Activated T-cell treated with anti-CD3 and anti-CD28 coated beads, Interleukin-2, amount 50 U/mL, for 24 hours (primary cell): ENCODE measurements around the gene EML1.

Source experiments
- DNase-seq: peaks from one replicate; pipeline ENCODE4 v3.0.0-alpha.2; 2020
- H3K27ac Mint-ChIP-seq: 2 replicates; pipeline ENCODE4 v1.8.0; 2020; ENCODE audit warnings: mild to moderate bottlenecking, mixed read lengths
- H3K27me3 Mint-ChIP-seq: 2 replicates; pipeline ENCODE4 v1.8.0; 2020; ENCODE audit warnings: mixed read lengths
- H3K36me3 Mint-ChIP-seq: 2 replicates; pipeline ENCODE4 v1.8.0; 2020; ENCODE audit warnings: low read depth, mixed read lengths
- H3K4me1 Mint-ChIP-seq: 2 replicates; pipeline ENCODE4 v1.8.0; 2020; ENCODE audit warnings: low read depth, mixed read lengths
- H3K4me3 Mint-ChIP-seq: 2 replicates; pipeline ENCODE4 v1.8.0; 2020; ENCODE audit warnings: mild to moderate bottlenecking, moderate library complexity, mixed read lengths
- H3K9me3 Mint-ChIP-seq: 2 replicates; pipeline ENCODE4 v1.8.0; 2020; ENCODE audit warnings: mixed read lengths

Gene EML1

GRCh38 chr14:99784508-99784907, 8.7 kb upstream of the EML1 start:
- H3K36me3 Mint-ChIP-seq, result no peaks in the 10 kb centered on the region
- H3K9me3 Mint-ChIP-seq, result peaks cover 1% of the 10 kb centered on the region
- H3K27ac Mint-ChIP-seq, result no peak overlapping the region
- H3K4me3 Mint-ChIP-seq, result no peak overlapping the region
- H3K4me1 Mint-ChIP-seq, result peaks cover 2% of the 10 kb centered on the region
- no peak for DNase-seq
- peaks cover 26% of the 10 kb centered on the region for H3K27me3 Mint-ChIP-seq

DNA sequence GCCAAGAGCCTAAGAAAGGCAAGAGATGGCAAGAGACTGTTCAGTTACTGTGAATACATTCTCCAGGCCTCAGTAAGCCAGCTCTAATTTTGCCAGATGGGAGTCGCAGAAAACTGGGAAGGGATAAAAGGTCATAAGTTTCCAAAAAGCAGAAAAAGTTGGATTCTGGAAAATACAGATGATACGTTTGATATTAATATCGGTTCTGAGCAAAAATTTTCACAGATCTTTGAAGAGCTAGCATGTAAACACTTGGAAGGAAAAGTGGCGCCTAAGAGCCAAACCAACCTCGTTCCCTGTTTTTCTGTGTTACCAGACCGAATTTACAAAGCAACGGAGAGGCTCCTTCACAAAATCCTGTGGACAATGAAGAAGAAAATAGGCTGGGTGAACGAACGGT, 7.8 kb upstream of the EML1 start:
- no peak for DNase-seq
- H3K9me3 Mint-ChIP-seq, result no peaks in the 10 kb centered on the region
- H3K4me3 Mint-ChIP-seq, result no peak overlapping the region
- no peak overlapping the region for H3K27ac Mint-ChIP-seq
- H3K27me3 Mint-ChIP-seq, result peaks cover 17% of the 10 kb centered on the region
- H3K4me1 Mint-ChIP-seq, result peaks cover 9% of the 10 kb centered on the region
- no peaks in the 10 kb centered on the region for H3K36me3 Mint-ChIP-seq

DNA sequence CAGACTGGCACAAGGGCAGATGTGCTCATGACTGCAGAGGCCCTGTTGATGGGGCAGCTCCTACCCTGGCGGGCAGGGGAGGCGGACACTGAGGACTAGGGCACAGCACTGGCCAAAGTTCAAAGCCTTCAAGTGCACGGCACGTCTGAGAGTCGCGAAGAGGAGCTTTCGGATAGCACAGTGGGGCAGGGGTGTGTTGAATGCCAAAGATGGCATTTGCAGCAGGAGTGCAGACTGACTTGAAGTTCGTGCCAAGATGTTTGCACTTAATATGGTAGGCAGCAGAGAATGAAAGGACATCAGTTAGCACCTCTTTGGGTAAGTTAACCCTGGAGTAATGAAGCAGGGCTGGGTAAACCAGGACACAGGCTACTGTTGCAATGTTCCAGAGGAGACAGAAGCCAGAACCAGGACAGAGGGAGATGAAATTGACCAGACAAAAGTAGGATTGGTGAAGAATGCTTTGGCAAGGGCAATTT, 6.7 kb upstream of the EML1 start:
- no peak overlapping the region for H3K27ac Mint-ChIP-seq

GRCh38 chr14:99788713-99789112, 4.5 kb upstream of the EML1 start:
- Mint-ChIP-seq H3K27ac (no peak overlapping the region), H3K36me3 (no peaks in the 10 kb centered on the region)
- DNase-seq, result no peak

More for the DNA sequence above, 6.7 kb upstream of the EML1 start:
- H3K4me1 Mint-ChIP-seq, result peaks cover 10% of the 10 kb centered on the region
- H3K36me3 Mint-ChIP-seq, result no peaks in the 10 kb centered on the region
- no peaks in the 10 kb centered on the region for H3K9me3 Mint-ChIP-seq
- peaks cover 7% of the 10 kb centered on the region for H3K27me3 Mint-ChIP-seq
- H3K4me3 Mint-ChIP-seq, result no peak overlapping the region
- DNase-seq, result no peak

DNA sequence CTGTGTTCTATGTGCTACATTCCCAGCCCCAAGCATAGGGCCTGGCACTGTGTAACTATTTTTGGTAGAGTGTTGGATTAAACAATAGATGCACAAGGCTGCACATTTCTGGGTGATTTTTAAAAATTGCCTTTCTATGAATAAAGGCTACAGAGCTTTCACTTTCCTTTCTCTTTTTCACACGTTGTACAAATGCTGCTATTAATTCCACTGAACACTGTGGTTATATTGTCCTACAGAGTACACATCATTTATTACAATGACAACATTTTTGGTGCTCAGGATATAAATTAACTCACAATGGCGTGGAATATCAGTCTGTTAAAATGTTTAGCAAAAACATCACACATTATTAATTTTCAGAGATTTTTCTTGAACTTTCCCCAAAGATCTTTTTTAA, 3.6 kb upstream of the EML1 start:
- Mint-ChIP-seq H3K9me3 (no peaks in the 10 kb centered on the region), H3K4me1 (peaks cover 20% of the 10 kb centered on the region), H3K36me3 (no peaks in the 10 kb centered on the region), H3K27me3 (peaks cover 16% of the 10 kb centered on the region), H3K4me3 (no peak overlapping the region), H3K27ac (no peak overlapping the region)
- DNase-seq, result no peak

More at GRCh38 chr14:99788713-99789112, 4.5 kb upstream of the EML1 start:
- peaks cover 9% of the 10 kb centered on the region for H3K27me3 Mint-ChIP-seq
- no peak overlapping the region for H3K4me3 Mint-ChIP-seq
- H3K4me1 Mint-ChIP-seq, result peaks cover 14% of the 10 kb centered on the region
- no peaks in the 10 kb centered on the region for H3K9me3 Mint-ChIP-seq

DNA sequence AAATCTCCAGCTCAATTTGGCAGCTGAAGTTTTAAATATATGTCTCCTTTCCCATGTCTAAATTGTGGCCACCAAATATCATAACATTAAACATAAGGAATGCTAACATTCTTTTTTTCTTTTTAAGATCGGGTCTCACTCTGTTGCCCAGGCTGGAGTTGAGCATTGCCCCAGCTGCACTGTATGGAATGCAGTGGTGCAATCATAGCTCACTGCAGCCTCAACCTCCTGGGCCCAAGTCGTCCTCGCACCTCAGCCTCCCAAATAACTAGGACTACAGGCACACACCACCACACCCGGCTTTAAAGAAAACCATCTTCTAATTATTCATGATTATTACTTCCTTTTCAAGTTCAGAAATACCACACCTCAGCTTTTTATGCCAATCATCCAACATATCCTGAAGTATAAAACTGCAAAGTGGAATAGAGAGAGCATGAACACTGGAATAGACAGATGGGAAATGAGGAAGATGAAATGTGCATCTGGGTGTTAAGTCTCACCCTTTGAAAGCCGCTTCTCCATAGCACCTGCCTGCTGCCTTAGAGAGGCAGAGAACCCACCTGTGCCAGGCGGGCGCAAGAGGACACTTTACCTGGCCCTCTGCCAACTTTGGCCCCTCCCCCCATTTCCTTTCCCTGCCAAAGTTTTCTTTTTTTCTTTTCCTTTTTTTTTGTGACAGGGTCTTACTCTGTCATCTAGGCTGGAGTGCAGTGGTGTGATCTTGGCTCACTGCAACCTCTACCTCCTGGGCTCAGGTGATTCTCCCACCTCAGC, 2.8 kb upstream of the EML1 start:
- Mint-ChIP-seq H3K36me3 (no peaks in the 10 kb centered on the region), H3K27me3 (peaks cover 24% of the 10 kb centered on the region), H3K4me1 (peaks cover 20% of the 10 kb centered on the region), H3K4me3 (no peak overlapping the region), H3K9me3 (no peaks in the 10 kb centered on the region), H3K27ac (no peak overlapping the region)
- DNase-seq, result no peak

- DNase-seq, result no peak
- H3K36me3 Mint-ChIP-seq, result no peaks in the 10 kb centered on the region
- peaks cover 20% of the 10 kb centered on the region for H3K4me1 Mint-ChIP-seq
- no peaks in the 10 kb centered on the region for H3K9me3 Mint-ChIP-seq
- H3K4me3 Mint-ChIP-seq, result no peak overlapping the region
- peaks cover 30% of the 10 kb centered on the region for H3K27me3 Mint-ChIP-seq
- no peak overlapping the region for H3K27ac Mint-ChIP-seq
These were observed 2.2 kb upstream of the EML1 start for GRCh38 chr14:99790978-99791376.

DNA sequence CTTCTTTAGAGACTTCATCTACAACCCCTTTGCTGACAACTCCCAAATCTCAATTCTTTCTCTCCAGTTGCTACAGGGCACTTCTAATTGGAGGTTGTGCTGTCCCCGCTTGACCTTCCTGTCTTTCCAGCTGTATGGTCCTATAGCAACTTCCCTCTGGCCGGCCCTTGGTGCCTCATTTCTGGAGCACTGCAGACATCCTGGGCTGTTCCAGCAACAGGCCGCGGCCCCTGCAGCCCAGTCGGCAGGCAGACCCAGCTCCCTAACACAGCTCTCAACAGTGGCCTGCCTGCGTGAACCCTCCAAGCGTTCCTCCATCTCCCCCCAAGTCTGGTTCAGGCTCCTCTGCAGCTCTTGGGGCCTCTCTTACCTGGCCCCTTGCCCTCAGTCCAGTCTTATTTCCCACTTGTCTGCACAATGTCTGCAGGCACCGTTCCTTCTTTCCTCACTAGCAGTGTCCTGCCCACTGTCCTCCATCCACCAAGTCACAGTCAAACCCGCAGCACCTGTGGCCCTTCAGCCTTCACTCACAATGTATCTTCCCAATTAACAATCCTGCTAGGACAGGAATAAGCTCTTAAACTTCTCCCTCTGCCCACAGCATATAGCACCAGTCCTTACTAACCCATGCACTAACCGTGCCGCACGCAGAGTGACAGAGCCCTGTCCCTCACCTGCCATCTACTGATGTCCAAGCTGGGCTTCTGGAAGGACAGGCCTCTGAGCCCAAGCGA, 1.6 kb upstream of the EML1 start:
- no peak overlapping the region for H3K4me3 Mint-ChIP-seq
- peaks cover 20% of the 10 kb centered on the region for H3K4me1 Mint-ChIP-seq
- H3K9me3 Mint-ChIP-seq, result no peaks in the 10 kb centered on the region
- no peak overlapping the region for H3K27ac Mint-ChIP-seq
- H3K27me3 Mint-ChIP-seq, result peaks cover 34% of the 10 kb centered on the region
- no peak for DNase-seq
- no peaks in the 10 kb centered on the region for H3K36me3 Mint-ChIP-seq

DNA sequence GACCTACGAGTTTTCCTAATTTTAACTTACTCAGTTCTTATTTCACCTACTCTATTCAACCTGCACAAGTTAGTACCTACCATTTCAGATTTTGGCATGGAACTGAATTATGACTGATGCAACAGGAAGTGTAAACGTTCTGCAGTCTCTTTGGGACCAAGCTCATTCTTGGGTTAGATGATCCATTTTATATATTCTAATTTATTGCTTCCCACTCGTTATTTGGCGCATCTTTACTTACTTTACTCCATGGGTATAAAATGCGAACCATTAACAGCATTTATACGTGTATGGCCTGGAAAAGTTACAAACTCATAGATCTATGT, 1.0 kb upstream of the EML1 start:
- peak overlapping the region; percentile 57 for H3K4me3 Mint-ChIP-seq
- H3K27me3 Mint-ChIP-seq, result peaks cover 38% of the 10 kb centered on the region
- no peak for DNase-seq
- H3K27ac Mint-ChIP-seq, result no peak overlapping the region
- H3K4me1 Mint-ChIP-seq, result peaks cover 20% of the 10 kb centered on the region
- H3K9me3 Mint-ChIP-seq, result no peaks in the 10 kb centered on the region
- no peaks in the 10 kb centered on the region for H3K36me3 Mint-ChIP-seq

GRCh38 chr14:99792551-99793212, 531 bp upstream of the EML1 start:
- H3K27ac Mint-ChIP-seq, result peak overlapping the region; percentile 38
- H3K4me3 Mint-ChIP-seq, result peak overlapping the region; percentile 57
- DNase-seq, result peak; percentile 40
- H3K36me3 Mint-ChIP-seq, result no peaks in the 10 kb centered on the region
- peaks cover 20% of the 10 kb centered on the region for H3K4me1 Mint-ChIP-seq
- H3K27me3 Mint-ChIP-seq, result peaks cover 42% of the 10 kb centered on the region
- no peaks in the 10 kb centered on the region for H3K9me3 Mint-ChIP-seq

- peaks cover 55% of the 10 kb centered on the region for H3K27me3 Mint-ChIP-seq
- no peaks in the 10 kb centered on the region for H3K9me3 Mint-ChIP-seq
- H3K36me3 Mint-ChIP-seq, result no peaks in the 10 kb centered on the region
- DNase-seq, result no peak
- H3K4me3 Mint-ChIP-seq, result peak overlapping the region; percentile 67
- no peak overlapping the region for H3K27ac Mint-ChIP-seq
- H3K4me1 Mint-ChIP-seq, result peaks cover 20% of the 10 kb centered on the region
These were observed 1.1 kb downstream of the EML1 start for GRCh38 chr14:99794151-99794780.

GRCh38 chr14:99795046-99795445, 1.8 kb downstream of the EML1 start:
- no peaks in the 10 kb centered on the region for H3K36me3 Mint-ChIP-seq
- peaks cover 63% of the 10 kb centered on the region for H3K27me3 Mint-ChIP-seq
- no peak for DNase-seq
- peaks cover 15% of the 10 kb centered on the region for H3K4me1 Mint-ChIP-seq
- H3K4me3 Mint-ChIP-seq, result no peak overlapping the region
- no peak overlapping the region for H3K27ac Mint-ChIP-seq
- no peaks in the 10 kb centered on the region for H3K9me3 Mint-ChIP-seq

- Mint-ChIP-seq H3K9me3 (no peaks in the 10 kb centered on the region), H3K36me3 (no peaks in the 10 kb centered on the region), H3K27ac (no peak overlapping the region), H3K4me3 (no peak overlapping the region), H3K27me3 (peaks cover 75% of the 10 kb centered on the region), H3K4me1 (peaks cover 10% of the 10 kb centered on the region)
- no peak for DNase-seq
These were observed 4.0 kb downstream of the EML1 start for GRCh38 chr14:99797231-99797630.

GRCh38 chr14:99800781-99801180, 7.6 kb downstream of the EML1 start:
- Mint-ChIP-seq H3K9me3 (no peaks in the 10 kb centered on the region), H3K27me3 (peaks cover 69% of the 10 kb centered on the region), H3K4me3 (no peak overlapping the region), H3K27ac (no peak overlapping the region), H3K4me1 (no peaks in the 10 kb centered on the region), H3K36me3 (no peaks in the 10 kb centered on the region)
- DNase-seq, result no peak
